ENCODE measurements around the gene MAGI1.
A peak's percentile ranks its signal among the peaks of the same experiment; 100 is the strongest.

The MAGI1 gene

DNA sequence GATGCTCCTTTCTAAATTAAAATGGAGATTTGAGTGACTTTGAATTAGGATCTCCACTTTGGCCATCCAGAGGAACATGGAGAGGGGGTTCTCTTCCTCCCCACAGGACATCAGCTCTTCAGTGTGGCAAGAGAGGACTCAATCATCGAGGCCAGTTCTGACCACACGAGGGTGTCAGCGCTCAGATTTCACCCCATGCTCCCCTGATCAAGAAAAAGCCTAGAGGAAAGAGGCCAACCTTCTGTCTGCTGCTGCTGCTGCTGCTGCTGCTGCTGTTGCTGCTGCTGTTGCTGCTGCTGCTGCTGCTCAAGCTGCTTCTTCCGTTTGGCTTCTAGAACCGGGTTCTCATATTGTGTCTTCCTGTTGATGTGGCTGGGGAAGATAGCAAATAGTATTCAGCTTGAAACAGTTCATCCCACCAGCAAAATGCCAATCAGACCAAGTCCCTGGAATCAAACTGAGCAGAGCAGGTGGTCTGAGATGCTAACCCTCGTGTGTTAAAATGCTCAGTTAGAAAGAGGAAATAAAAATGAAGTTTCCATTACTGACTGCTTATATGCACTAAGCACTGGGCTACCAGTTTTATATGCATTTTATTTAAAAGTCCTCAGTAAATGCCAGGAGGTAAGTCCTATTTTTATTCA lies 599.0 kb downstream of the MAGI1 start:
- peak; percentile 12 to 28 for DNase-seq

DNA sequence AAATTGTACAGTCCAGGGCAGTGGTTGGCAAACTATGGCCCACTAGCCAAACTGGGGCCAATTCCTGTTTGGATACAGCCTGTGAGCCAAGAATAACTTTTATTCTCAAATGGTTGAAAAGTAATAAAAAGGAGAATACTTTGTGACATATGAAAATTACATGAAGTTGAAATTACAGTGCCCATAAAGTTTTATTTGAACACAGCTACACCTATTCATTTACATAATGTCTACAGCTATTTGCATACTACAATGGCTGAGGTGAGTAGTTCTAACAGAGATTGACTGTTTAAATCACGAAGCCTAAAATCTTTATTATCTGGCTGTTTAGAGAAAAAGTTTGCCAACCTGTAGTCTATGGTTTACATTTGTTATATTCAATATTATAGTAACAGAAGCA lies 600.1 kb downstream of the MAGI1 start:
- no peak for DNase-seq

DNA sequence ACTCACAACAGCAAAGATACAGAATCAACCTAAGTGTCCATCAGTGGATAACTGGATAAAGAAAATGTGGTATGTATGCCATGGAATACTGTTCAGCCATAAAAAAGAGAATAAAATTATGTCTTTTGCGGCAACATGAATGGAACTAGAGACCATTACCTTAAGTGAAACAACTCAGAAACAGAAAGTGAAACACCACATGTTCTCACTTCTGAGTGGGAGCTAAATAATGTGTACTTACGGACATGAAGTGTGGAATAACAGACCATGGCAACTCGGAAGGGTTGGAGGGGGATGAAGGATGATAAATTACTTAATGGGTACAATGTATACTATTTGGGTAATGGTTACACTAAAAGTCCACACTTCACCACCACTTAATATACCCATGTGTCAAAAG lies 600.6 kb downstream of the MAGI1 start:
- DNase-seq: no peak

DNA sequence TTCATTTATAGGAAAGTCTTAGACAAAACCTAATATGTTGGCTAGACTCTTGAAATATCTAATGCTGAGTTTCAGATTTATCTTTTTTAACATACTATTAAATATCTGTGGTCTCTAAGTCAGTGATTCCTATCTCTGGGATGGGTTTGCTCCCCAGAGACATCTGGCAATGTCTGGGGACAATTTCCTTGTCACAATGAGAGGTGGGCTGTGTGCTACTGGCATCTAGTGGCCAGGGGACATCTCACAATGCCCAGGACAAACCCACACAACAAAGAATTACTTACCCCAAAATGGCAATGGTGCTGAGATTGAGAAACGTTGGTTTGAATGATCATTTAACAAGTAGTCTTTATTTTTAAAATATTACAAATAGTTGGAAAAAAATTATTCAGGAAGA lies 602.1 kb downstream of the MAGI1 start:
- DNase-seq: peak; percentile 27 to 50

DNA sequence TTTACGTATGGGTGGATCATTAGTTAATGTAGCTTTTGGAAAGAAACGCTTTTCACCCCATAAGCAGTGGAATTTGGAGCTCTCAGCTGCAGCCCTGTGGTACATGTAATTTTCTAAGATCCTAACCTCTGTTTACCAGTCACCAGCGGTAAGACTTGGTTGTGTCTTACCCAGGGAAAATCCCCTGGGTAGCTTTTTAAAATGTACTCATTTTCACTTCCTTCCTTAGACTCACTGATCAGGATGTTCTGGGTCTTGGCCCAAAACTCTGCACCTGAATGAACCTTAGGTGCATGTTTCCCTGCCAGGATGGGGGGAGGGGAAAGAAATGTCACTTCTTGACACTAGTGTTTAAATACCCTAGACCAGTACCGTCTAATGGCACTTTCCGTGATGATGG lies 605.2 kb downstream of the MAGI1 start:
- no peak for DNase-seq

DNA sequence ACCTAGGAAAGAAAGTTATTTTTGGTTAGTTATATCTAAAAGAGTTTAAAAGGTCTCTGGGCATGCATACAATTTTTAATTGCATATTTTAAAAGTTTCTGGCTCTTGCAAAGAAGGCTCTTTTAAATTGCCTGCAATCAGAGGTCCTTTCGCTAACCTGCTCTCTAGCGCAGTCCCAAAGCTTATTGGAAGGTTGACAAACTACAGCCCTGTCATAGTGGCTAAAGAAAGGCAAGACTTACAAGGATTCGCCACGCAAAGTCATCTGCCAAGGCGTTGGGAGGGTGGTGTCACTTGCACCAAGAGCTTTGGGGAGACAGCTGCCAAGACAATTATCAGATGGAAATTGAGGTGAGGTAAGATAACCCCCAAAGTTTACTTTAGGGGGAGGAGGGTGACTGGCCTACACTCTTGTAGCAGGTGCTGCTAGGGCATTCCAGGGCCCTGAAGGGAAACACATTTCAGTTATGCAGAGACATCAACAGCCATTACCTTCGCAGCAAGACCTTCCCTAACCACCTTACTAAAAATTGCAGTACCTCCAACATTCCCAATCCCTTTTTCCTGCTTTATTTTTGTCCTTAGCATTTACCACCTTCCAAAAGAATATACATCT lies 606.2 kb downstream of the MAGI1 start:
- no peak for DNase-seq

DNA sequence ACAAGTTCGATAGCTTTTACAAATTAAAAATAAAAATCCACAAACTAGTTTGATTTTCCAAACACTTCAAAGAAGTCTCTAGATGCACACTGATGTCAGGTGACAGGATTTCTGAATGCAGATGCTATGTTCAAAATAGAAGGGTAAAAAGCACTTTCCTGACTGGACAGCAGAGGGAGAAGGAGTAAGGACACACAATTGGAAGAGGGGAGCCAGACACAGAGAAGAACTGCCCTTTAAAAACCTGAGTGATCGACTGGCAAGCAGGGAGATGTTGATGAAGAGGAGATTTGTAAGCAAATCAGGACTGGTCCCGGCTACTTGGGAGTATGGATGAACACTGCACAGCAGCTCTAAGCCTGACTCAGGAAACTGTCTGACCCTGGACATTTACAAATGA lies 612.8 kb downstream of the MAGI1 start:
- DNase-seq: peak in 1 of 2 experiments; percentile 26

DNA sequence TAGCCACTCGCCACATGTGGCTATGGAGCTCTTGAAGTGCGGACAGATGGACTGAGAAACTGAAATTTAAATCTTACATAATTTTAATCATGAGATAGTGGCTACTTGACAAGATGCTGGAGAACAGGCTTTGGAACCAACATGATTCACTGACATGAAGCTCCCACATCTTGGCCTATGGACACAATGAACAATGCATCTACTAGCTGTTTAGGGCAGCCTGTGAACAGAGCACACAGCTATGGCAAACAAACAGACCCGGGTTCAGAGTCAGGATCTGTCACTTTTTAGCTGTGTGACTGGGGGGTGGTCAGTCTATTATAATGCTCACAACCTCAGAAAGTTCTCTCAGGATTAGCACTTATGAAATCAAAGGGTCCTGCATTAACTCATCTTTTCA lies 616.6 kb downstream of the MAGI1 start:
- no peak for DNase-seq

DNA sequence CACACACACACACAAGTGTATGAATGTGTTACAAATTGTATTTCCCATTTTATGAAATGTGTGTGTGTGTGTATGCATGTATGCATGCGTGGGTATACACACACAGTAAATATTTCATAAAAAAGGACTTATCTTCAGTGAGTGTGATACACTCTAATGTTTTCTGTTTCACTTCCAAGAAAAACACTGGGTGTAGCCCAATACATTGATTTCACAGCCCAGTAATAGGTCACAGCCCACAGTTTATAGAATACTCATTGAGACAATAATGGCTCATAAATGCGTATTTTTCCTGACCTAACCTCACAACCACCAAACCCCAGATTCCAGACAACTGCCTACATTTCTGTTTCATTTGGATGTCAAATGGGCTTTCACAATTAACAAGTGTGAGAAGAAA lies 619.5 kb downstream of the MAGI1 start:
- DNase-seq: no peak

DNA sequence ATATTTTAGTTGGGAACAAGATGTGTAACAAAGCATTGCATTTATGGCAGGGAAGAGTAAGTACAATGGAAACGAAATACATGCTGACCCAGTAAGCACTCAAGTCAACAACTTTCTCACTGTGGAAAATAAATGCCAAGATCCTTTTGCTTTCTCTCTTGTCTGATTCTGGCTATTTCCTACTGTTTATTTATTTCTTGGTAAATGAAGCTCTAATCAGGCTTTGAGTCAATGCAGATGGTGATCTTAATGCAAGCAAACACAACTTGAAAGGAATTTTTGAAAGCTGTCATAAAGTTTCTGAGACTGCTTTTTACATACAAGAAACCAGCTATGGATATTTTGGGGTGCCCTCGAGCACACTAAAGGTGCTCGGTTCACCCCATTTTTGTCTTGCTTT lies 624.8 kb downstream of the MAGI1 start:
- DNase-seq: no peak

DNA sequence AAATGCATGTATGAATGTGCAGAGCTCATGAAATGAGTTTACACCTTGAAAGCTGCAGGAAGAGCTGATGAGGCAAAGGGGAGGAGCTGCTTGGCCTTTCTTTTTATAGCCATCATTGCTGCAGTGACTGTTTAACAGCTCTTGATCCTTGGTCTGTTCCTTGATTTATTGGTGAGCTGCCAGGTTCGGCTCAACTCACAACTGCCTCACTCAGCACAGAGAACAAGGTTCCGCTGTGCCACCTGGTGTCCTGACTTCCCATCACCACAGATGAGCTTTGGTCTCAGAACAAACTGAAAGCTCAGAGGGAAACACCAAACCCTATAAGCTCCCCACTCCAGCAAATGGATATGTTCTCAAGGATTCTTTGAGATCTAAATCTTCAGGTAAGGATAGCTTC lies 626.1 kb downstream of the MAGI1 start:
- DNase-seq: no peak

DNA sequence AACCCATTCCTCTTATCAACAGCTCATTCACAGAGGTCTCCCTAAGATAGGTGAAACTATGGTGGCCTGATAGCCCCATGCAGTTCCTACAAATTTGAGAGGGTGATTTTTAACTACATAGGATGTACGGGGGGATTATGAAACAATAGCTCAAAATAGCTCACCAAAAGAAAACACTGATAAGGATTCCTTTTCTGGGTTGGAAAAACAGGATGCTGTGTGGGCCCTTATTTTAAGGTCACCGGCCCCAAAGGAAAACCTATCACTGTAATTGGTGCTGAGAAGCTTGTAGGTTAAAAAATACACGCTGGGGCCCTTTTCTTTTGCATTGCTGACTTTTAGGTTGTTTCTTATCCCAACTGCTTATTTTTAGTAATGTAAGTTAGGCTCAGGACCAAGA lies 627.4 kb downstream of the MAGI1 start:
- DNase-seq: no peak

DNA sequence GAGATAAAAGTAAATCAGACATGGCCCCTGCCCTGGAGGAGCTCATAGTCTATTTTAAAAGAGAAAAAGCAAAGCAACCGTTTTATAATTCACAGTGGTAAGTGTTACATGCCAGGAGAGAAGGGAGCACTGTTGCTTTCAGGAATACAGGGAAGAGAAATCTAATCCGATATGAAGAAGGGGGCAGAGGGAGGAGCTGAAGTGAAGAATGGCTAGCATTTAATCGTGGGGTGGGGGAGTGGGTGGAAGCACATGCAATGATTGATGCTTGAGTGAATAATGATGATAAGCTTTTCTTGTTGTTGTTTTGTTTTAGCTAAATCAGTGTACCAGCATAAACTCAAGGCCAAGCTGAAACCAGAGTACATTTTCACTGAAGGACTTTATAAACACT lies 629.5 kb downstream of the MAGI1 start:
- DNase-seq: no peak

DNA sequence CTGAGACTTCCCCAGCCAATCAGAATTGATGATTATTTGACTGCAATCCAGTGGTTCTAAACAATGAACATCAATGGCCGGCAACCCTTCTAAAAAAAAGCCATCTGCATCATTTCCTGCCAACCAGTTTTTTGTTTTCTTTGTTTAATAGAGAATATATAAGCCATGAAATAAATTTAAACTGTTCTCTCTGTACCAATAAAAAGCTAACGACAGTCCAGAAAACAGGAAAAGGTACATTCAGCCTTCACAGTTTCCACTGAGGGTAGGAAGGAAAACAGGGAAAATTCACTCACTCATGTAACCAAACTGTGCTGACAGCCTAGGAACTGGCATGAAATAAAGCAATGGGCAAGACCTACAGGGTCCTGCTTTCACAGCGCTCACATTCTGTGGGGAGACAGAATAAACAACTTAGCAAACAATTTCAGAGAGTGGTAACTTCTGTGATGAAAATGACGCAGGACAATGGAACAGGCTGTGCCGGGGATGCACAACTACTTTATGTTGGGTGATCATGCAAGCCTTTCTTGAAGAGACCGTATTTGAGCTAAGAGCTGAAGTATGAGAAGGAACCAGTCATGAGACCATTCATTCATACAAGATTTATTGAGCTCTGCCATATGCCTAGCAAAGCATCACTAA lies 630.1 kb downstream of the MAGI1 start:
- no peak for DNase-seq

DNA sequence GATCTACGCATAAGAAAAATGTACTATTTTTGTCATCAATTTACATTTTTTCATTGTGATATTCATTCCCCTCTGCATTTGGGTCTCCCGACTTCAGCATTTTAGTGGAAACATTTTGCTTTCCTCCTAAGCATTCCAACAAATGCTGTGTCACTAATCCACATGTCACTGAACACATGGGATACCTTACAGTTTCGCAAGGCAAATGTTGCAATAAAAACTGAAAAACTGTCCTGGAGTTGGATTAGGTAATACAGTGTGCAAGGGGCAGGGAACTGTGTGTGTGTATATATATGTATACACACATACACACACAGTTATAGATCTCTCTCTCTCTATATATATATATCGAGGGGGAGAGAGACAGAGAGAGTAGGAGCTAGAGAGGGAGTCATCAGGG lies 632.2 kb downstream of the MAGI1 start:
- DNase-seq: peak; percentile 72 to 77

DNA sequence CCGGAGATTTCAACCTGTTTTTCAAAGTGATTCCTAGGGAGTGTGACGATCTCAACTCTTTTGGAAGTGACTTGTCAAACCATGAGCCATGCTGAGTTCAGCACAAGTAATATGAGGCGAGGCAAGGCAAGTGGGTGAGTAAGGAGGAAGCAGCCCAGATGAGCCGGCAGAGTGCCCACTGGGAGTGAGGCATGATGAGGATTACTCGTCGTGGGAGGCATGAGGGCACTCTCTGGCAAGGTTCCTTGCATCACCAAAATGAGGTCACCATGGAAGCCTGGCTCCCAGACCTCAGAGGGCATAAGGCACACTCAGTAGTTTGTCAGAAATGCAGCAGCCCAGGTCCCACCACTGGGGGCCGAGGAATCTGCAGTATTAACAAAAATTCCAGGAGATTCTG lies 636.1 kb downstream of the MAGI1 start:
- peak; percentile 10 to 20 for DNase-seq

DNA sequence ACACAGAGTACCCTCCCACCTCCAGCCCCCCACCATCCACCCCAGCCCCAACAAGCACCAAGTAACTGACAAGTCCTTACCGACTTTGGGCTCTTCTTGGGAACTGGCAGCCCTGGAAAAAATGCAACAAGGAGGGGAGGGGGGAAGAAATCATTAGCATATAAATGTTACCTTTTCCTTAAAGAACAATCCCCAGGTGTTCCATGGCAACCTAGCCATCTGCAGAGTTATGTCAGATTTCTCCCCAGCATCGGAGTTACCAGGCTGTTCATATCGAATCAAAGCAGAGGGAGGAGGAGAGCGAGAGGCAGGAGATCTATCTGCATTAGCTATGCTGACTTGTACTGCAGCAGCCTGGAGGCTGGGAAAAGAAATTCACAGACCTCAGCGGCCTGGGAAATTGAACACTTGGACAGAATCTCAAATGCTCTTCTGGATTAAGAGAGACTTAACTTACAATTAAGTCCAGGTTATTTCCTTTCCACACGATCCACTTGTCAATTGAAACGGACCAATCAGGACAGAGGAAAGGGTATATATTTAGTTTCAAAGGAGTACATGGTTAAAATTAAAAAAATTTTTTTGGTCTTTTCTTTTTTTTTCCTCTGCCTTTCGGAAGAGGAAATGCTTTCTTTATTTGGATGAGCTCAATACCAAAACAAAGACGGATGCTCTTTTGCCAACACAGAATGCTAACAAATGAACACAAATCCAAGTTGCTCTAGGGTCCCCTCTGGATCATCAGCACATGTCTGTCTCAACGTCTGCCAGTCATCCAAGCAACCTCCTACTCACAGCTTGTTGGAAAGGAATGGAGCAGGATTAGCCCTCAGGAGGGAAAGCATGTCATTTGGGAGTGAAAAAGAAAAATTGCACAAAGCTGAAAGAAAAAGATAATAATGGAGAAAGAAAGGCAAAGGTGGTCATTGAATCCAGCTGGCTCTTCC lies 637.1 kb downstream of the MAGI1 start:
- DNase-seq: no peak

DNA sequence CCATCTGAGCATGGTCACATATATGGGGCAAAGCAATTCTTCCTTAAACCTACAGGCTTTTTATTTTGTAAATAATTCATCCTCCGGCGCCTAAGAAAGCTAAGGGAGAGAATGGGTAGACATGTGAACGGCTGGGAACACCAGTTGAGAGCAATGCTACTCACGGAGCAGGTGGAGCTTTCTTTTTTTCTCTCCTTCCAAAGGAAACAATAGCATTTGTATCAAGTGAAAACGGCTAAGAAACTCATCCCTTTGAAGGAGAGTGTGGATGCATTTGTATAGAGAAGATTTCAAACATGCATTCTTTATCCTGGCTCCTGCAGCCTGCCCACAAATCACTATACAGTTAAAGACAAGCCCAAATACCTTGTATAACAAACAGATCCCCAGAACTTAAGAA lies 637.8 kb downstream of the MAGI1 start:
- no peak for DNase-seq

DNA sequence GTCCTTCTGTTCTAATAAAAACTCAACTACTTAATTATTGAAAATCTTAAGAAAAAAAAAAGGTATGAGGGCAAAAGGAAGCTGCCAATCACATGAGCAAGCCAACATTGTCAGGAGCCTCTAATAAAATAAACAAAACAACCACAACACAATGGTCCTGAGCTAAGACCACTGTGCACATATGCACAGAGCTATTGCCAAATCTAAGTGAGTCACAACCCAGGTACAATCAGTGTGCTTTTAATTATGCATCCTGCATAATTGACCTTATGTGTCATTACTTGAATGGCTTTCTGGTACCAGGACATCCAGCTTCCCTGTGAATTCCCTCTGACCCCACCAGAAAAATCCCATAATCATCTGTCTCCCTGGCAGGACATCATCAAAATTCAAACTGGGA lies 639.8 kb downstream of the MAGI1 start:
- DNase-seq: no peak

DNA sequence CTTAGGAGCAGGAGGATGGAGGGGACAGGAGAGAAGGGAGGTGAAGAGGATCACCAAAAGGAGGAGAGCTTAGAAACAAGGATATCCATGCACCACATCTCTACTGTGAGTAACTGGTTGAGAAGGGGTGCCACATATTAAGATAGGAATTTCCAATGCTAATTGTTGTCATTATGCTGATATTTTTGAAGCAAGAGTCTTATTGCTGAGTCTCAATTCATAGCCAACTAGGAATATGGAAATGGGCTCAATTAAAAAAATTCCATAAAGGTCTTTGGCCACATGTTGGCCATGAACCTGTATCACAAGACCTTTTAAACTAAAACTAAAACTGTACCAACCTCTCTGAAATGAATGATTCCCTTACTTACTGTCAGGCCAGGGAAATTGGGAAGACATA lies 642.6 kb downstream of the MAGI1 start:
- DNase-seq: no peak

DNA sequence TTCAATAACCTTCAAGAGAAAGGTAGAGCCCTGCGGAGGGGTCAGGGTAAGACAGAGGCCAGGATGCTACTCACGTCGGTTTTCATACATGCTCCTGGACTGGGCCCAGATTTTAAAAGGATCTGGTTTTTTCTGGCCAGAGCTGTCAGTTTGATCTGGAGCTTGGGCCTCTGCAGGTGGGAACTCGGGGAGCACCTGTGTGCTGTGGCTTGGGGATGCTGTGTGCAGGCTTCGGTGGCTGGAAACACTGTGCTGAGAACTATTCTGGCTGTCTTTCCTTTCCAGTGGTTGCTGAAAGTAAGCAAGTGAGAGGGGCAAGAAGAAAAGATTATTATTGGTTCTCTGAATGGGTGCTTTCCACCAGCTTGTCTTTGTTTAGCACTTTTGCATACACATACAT lies 647.6 kb downstream of the MAGI1 start:
- no peak for DNase-seq

DNA sequence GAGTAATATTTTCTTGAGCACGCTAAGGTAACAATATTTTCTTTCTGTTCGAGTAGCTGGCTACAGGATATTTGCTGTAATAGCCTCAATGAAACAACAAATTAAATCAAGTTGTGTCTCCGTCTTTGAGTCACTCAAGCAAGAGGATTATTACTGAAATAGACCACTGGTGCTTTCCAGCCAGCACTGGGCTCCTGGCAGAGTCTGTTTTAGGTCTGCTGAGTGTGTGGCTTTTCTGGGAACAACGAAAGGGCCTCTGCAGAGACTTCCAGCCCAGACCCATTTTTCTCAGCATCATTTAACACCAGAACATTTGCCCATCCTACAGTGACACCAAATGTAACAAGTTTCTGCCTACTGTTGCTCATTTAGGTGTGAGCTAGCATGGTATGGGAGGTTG lies 652.9 kb downstream of the MAGI1 start:
- no peak for DNase-seq

DNA sequence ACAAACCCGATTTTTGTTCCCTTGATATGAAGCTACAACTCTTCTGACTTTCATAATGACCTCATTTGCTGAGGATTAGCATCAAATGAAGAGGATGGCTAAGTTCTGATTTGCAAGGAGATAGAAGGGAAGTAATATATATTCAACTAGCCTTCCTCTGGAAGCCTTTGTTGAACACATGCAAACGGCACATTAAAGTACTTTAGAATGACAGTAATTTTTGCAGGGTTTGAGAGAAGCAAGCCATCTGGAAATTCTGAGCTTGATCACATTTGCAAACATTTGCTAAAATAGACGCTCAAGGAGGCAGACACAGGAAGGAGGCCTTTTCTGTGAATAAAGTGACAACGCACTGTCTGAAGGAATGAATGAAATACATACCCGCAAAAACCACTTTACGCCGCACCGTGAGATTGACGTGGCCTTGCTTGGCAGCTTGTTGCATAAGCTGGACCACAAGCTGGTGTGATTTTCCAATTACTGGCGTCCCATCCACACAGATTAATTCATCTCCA lies 657.2 kb downstream of the MAGI1 start:
- no peak for DNase-seq

Data from AML-193 (cell line).